Caki2 (cell line): Measurements from ENCODE around the gene KIAA1549. TPM values are rescaled to one million over a fixed set of nuclear protein-coding genes. Genes with fewer than 3 reads are reported as not detected.
"Not testable (repeated sequence)": the region's sequence is repeated elsewhere in the genome, so short reads cannot be mapped to it uniquely, and the experiment has no call there.

ENCODE experiments used
- DNase-seq: peaks from one replicate; pipeline ENCODE4 v3.0.0-alpha.2; 2015; ENCODE audit warnings: low read depth
- in situ Hi-C: cut with HindIII; loops from 2 replicates; pipeline ENCODE4 v1.10.0; 2016; ENCODE audit warnings: low sequenced_read_pairs, low pct_unique_long_range_greater_than_20kb, mixed read lengths
- total RNA-seq: library from RNA; depleted of rRNA; stranded (reverse); fragments of >200 nt; shearing (Covaris generic); gene quantifications from 2 replicates; pipeline ENCODE4 v1.2.3, GENCODE V29; 2014; ENCODE audit warnings: low replicate concordance

The KIAA1549 gene
- total RNA-seq, 1 experiment from 2014 or later: 1.6 TPM

GRCh38 chr7:138978541-138979184 lies 2.5 kb downstream of the KIAA1549 start:
- no peak for DNase-seq
- in situ Hi-C loops: no loop called here

GRCh38 chr7:138976161-138976560 lies 5.0 kb downstream of the KIAA1549 start:
- DNase-seq, in situ Hi-C loops: not testable (repeated sequence)

- DNase-seq: no peak
- in situ Hi-C loops: no loop called here
Measured at GRCh38 chr7:138975343-138976104, 5.7 kb downstream of the KIAA1549 start.

GRCh38 chr7:138974675-138975292 lies 6.4 kb downstream of the KIAA1549 start:
- in situ Hi-C loops: no loop called here
- no peak for DNase-seq

- no peak for DNase-seq
- in situ Hi-C loops: no loop called here
Measured at GRCh38 chr7:138974103-138974502, 7.1 kb downstream of the KIAA1549 start.

GRCh38 chr7:138970952-138971351 lies 10.2 kb downstream of the KIAA1549 start:
- no peak for DNase-seq
- in situ Hi-C loops: no loop called here

- DNase-seq: no peak
- in situ Hi-C loops: no loop called here
Measured at GRCh38 chr7:138970446-138970845, 10.7 kb downstream of the KIAA1549 start.

- no peak for DNase-seq
- in situ Hi-C loops: no loop called here
Measured at GRCh38 chr7:138967159-138967558, 14.0 kb downstream of the KIAA1549 start.

- no peak for DNase-seq
- in situ Hi-C loops: no loop called here
Measured at GRCh38 chr7:138964624-138965436, 16.4 kb downstream of the KIAA1549 start.

GRCh38 chr7:138963675-138964074 lies 17.5 kb downstream of the KIAA1549 start:
- in situ Hi-C loops: no loop called here
- DNase-seq: no peak

- DNase-seq: no peak
- in situ Hi-C loops: no loop called here
Measured at GRCh38 chr7:138962561-138963270, 18.5 kb downstream of the KIAA1549 start.

GRCh38 chr7:138961159-138961558 lies 20.0 kb downstream of the KIAA1549 start:
- no peak for DNase-seq
- in situ Hi-C loops: no loop called here

GRCh38 chr7:138958391-138958956 lies 22.7 kb downstream of the KIAA1549 start:
- in situ Hi-C loops: no loop called here
- no peak for DNase-seq

- no peak for DNase-seq
- in situ Hi-C loops: no loop called here
Measured at GRCh38 chr7:138957753-138958390, 23.3 kb downstream of the KIAA1549 start.

- in situ Hi-C loops: no loop called here
- DNase-seq: no peak
Measured at GRCh38 chr7:138957217-138957616, 24.0 kb downstream of the KIAA1549 start.

- in situ Hi-C loops: no loop called here
- no peak for DNase-seq
Measured at GRCh38 chr7:138954545-138955475, 26.4 kb downstream of the KIAA1549 start.
